Natural killer cell (primary cell): ENCODE results near the gene GNAO1. TPM values are rescaled to one million over a fixed set of nuclear protein-coding genes. Genes with fewer than 3 reads are reported as not detected.
"Not testable (repeated sequence)": the region's sequence is repeated elsewhere in the genome, so short reads cannot be mapped to it uniquely, and the experiment has no call there.

ENCODE experiments used
- ATAC-seq, 3 donors: fragments of 150-1000 bp in 2 of 3; fragments of 200-7000 bp in 1 of 3; cut with Tn5 transposase; 1 replicate in 1 of 3; 2 replicates in 2 of 3; pipeline ENCODE4 v1.10.0; 2021; ENCODE audit warnings: mild to moderate bottlenecking in 2 of 3, moderate library complexity in 2 of 3
- DNase-seq, 2 donors: peaks; one replicate each; pipeline versions ENCODE4 v3.0.0 to v3.0.0-alpha.2; 2013 to 2021; ENCODE audit warnings: mixed read lengths in 1 of 2
- H3K27ac ChIP-seq: one replicate; pipeline ENCODE4 v1.5.1; 2013; ENCODE audit warnings: mild to moderate bottlenecking, low read length
- H3K27me3 ChIP-seq: one replicate; pipeline ENCODE4 v1.6.1; 2013; ENCODE audit warnings: low read length; ENCODE audit not compliant: control insufficient read depth, insufficient read depth
- H3K36me3 ChIP-seq: one replicate; pipeline ENCODE4 v1.6.1; 2013; ENCODE audit warnings: low read length; ENCODE audit not compliant: control insufficient read depth, insufficient read depth
- H3K4me1 ChIP-seq: one replicate; pipeline ENCODE4 v1.6.1; 2013; ENCODE audit warnings: low read length; ENCODE audit not compliant: control insufficient read depth, insufficient read depth
- H3K4me3 ChIP-seq: one replicate; pipeline ENCODE4 v1.5.1; 2013; ENCODE audit warnings: low read length
- H3K9me3 ChIP-seq: one replicate; pipeline ENCODE4 v1.6.1; 2013; ENCODE audit warnings: low read length; ENCODE audit not compliant: control insufficient read depth, insufficient read depth
- H3K27ac Mint-ChIP-seq, 2 donors: one replicate each; pipeline ENCODE4 v1.8.0; 2022; ENCODE audit warnings: mild to moderate bottlenecking in 2 of 2, mixed read lengths in 2 of 2, moderate library complexity in 1 of 2
- H3K27me3 Mint-ChIP-seq, 2 donors: one replicate each; pipeline ENCODE4 v1.8.0; 2022; ENCODE audit warnings: low read depth in 2 of 2, mixed read lengths in 2 of 2
- H3K36me3 Mint-ChIP-seq: one replicate; pipeline ENCODE4 v1.8.0; 2022; ENCODE audit warnings: mixed read lengths
- H3K4me1 Mint-ChIP-seq, 2 donors: one replicate each; pipeline ENCODE4 v1.8.0; 2022; ENCODE audit warnings: mixed read lengths in 2 of 2
- H3K4me3 Mint-ChIP-seq: one replicate; pipeline ENCODE4 v1.8.0; 2022; ENCODE audit warnings: mild to moderate bottlenecking, moderate library complexity, mixed read lengths
- H3K9me3 Mint-ChIP-seq, 2 donors: one replicate each; pipeline ENCODE4 v1.8.0; 2022; ENCODE audit warnings: mixed read lengths in 2 of 2
- CTCF ChIP-seq: fragments of 200-600 bp; IDR thresholded peaks from one replicate; pipeline ENCODE4 v1.8.0; 2022; ENCODE audit warnings: antibody characterized with exemption
- WGBS: methylation state at CpG from one replicate; pipeline ENCODE4 v1.1.7; 2013; ENCODE audit warnings: missing lambda C conversion rate; ENCODE audit not compliant: insufficient coverage; 5-methylcytosine and 5-hydroxymethylcytosine counted together
- intact Hi-C: fragments of 100-400 bp; cut with micrococcal nuclease; formaldehyde crosslinking; loops from one replicate; pipeline ENCODE4 v1.14.2; 2022
- total RNA-seq, 4 donors: library from RNA; stranded (reverse); fragments of 120-200 nt in 1 of 4; gene quantifications; one replicate each; pipeline versions ENCODE4 v1.2.3 to v1.2.4, GENCODE V29; 2013 to 2022

Gene GNAO1
- total RNA-seq, 3 donors from 2014 or later (not counting 1 experiment from before 2014, with no cell fraction given), result 0.45 to 4.6 (median 1.1) TPM

GRCh38 chr16:56371660-56371937 is 180.3 kb downstream of the GNAO1 start:
- Mint-ChIP-seq H3K27me3 (no peaks in the 10 kb centered on the region), H3K27ac (no peak overlapping the region), H3K4me1 (peaks cover 6 to 12% of the 10 kb centered on the region in 2 donors), H3K36me3 (no peaks in the 10 kb centered on the region), H3K4me3 (no peak overlapping the region), H3K9me3 (no peaks in the 10 kb centered on the region)
- intact Hi-C loops, result no loop called here
- Histone ChIP-seq H3K4me3 (no peak overlapping the region), H3K27me3 (no peaks in the 10 kb centered on the region), H3K27ac (no peak overlapping the region), H3K9me3 (no peaks in the 10 kb centered on the region), H3K4me1 (no peaks in the 10 kb centered on the region), H3K36me3 (peaks cover 31% of the 10 kb centered on the region)
- WGBS, result 100% methylated on average over 1 of the region's 1 CpG
- DNase-seq (no peak), ATAC-seq (no peak)
- TF ChIP-seq CTCF, result no peak

- H3K4me3 ChIP-seq, result no peak overlapping the region
- no peaks in the 10 kb centered on the region for H3K36me3 Mint-ChIP-seq
- ATAC-seq (peak in 1 of 3 donors; percentile 51), DNase-seq (peak in 1 of 2 donors; percentile 38)
- intact Hi-C loops, result no loop called here
- peak overlapping the region in 1 of 2 donors; percentile 15 for H3K27ac Mint-ChIP-seq
- H3K36me3 ChIP-seq, result peaks cover 26% of the 10 kb centered on the region
- H3K4me1 ChIP-seq, result no peaks in the 10 kb centered on the region
- TF ChIP-seq CTCF, result no peak
- no peak overlapping the region for H3K4me3 Mint-ChIP-seq
- H3K4me1 Mint-ChIP-seq, result peaks cover 6 to 12% of the 10 kb centered on the region in 2 donors
- no peak overlapping the region for H3K27ac ChIP-seq
- no peaks in the 10 kb centered on the region for H3K9me3 ChIP-seq
- 82% methylated on average over 4 of the region's 7 CpGs for WGBS
- no peaks in the 10 kb centered on the region for H3K9me3 Mint-ChIP-seq
- H3K27me3 ChIP-seq, result no peaks in the 10 kb centered on the region
- no peaks in the 10 kb centered on the region for H3K27me3 Mint-ChIP-seq
Measured at GRCh38 chr16:56372013-56372634, 180.8 kb downstream of the GNAO1 start.

- intact Hi-C loops, result no loop called here
- no peak for DNase-seq
Measured at GRCh38 chr16:56373003-56373402, 181.7 kb downstream of the GNAO1 start.

GRCh38 chr16:56375792-56376191 is 184.5 kb downstream of the GNAO1 start:
- H3K27me3 ChIP-seq, H3K4me1 ChIP-seq, H3K4me3 ChIP-seq, intact Hi-C loops, H3K27ac ChIP-seq, H3K36me3 ChIP-seq, H3K27me3 Mint-ChIP-seq, ATAC-seq, H3K9me3 Mint-ChIP-seq, DNase-seq, H3K36me3 Mint-ChIP-seq, H3K27ac Mint-ChIP-seq, H3K4me3 Mint-ChIP-seq: not testable (repeated sequence)
- 100% methylated on average over 3 of the region's 6 CpGs for WGBS
- H3K4me1 Mint-ChIP-seq, result peaks cover 12% of the 10 kb centered on the region in 2 donors
- peaks cover 13% of the 10 kb centered on the region for H3K9me3 ChIP-seq

More at GRCh38 chr16:56373003-56373402, 181.7 kb downstream of the GNAO1 start:
- Histone ChIP-seq H3K27ac (no peak overlapping the region), H3K4me3 (no peak overlapping the region), H3K36me3 (peaks cover 17% of the 10 kb centered on the region), H3K4me1 (no peaks in the 10 kb centered on the region), H3K9me3 (no peaks in the 10 kb centered on the region), H3K27me3 (no peaks in the 10 kb centered on the region)
- Mint-ChIP-seq H3K27me3 (no peaks in the 10 kb centered on the region), H3K4me1 (peaks cover 6 to 12% of the 10 kb centered on the region in 2 donors), H3K27ac (no peak overlapping the region), H3K4me3 (no peak overlapping the region), H3K9me3 (no peaks in the 10 kb centered on the region), H3K36me3 (no peaks in the 10 kb centered on the region)
- WGBS, result 87% methylated on average over 4 of the region's 4 CpGs
- no peak for TF ChIP-seq CTCF
- no peak for ATAC-seq

GRCh38 chr16:56379044-56379443 is 187.8 kb downstream of the GNAO1 start:
- H3K36me3 Mint-ChIP-seq, result peaks cover 32% of the 10 kb centered on the region
- H3K27ac Mint-ChIP-seq, H3K9me3 Mint-ChIP-seq, H3K4me3 ChIP-seq, H3K27me3 ChIP-seq, H3K27ac ChIP-seq, ATAC-seq, H3K4me1 Mint-ChIP-seq, DNase-seq, H3K4me3 Mint-ChIP-seq, intact Hi-C loops, H3K4me1 ChIP-seq, H3K27me3 Mint-ChIP-seq: not testable (repeated sequence)
- H3K9me3 ChIP-seq, result peaks cover 16% of the 10 kb centered on the region
- 98% methylated on average over 6 of the region's 6 CpGs for WGBS
- H3K36me3 ChIP-seq, result peaks cover 21% of the 10 kb centered on the region

GRCh38 chr16:56380778-56381485 is 189.6 kb downstream of the GNAO1 start:
- H3K36me3 ChIP-seq, result peaks cover 32% of the 10 kb centered on the region
- H3K4me1 Mint-ChIP-seq, intact Hi-C loops, H3K27me3 Mint-ChIP-seq, H3K27me3 ChIP-seq, H3K4me3 Mint-ChIP-seq, H3K4me1 ChIP-seq, H3K9me3 Mint-ChIP-seq, H3K27ac Mint-ChIP-seq, H3K4me3 ChIP-seq, ATAC-seq, H3K27ac ChIP-seq, DNase-seq: not testable (repeated sequence)
- H3K9me3 ChIP-seq, result peaks cover 16% of the 10 kb centered on the region
- peaks cover 38% of the 10 kb centered on the region for H3K36me3 Mint-ChIP-seq
- 59% methylated on average over 2 of the region's 3 CpGs for WGBS
